Measurements from ENCODE around the gene SMPD4. TPM values are rescaled to one million over a fixed set of nuclear protein-coding genes. Genes with fewer than 3 reads are reported as not detected.
"Not testable (repeated sequence)": the region's sequence is repeated elsewhere in the genome, so short reads cannot be mapped to it uniquely, and the experiment has no call there.

SMPD4 gene
- total and polyA plus RNA-seq, 2 of the 4 experiments (the other 2 are of a cell fraction): 8.6 to 63.0 TPM

- peak within 1 kb of the TSS; percentile 68 for H2BK120ac ChIP-seq (ENCODE audit: low read depth, low read length)
- BruUV-seq (replicated peaks); H3K18ac ChIP-seq (ENCODE audit: low read depth, low read length); H3K9me3 ChIP-seq (ENCODE audit: control insufficient read depth, insufficient read depth, low read length); H3K27me3 ChIP-seq (ENCODE audit: control insufficient read depth, insufficient read depth, low read length); H3K4me1 ChIP-seq (ENCODE audit: control insufficient read depth, insufficient read depth, low read length); dilution Hi-C loops (cut with HindIII; ENCODE audit: low sequenced_read_pairs, unreplicated experiment); H3K36me3 ChIP-seq (ENCODE audit: control insufficient read depth, insufficient read depth, low read length); CTCF ChIA-PET; H2BK15ac ChIP-seq (ENCODE audit: low read depth, low read length); H3K9me1 ChIP-seq (ENCODE audit: insufficient read depth, low read length); POLR2A ChIA-PET (ENCODE audit: unreplicated experiment); H4K20me1 ChIP-seq (ENCODE audit: insufficient read depth, low read length): not testable (repeated sequence)
- peak within 1 kb of the TSS; percentile 97 for H3K4ac ChIP-seq (ENCODE audit: low read depth, low read length)
- H3K4me2 ChIP-seq (ENCODE audit: low read depth, low read length): peak within 1 kb of the TSS; percentile 88
- H3K14ac ChIP-seq (replicated peaks; ENCODE audit: low read depth, low read length): peak within 1 kb of the TSS; percentile 96
- H3K23ac ChIP-seq (ENCODE audit: low read depth, low read length): peak within 1 kb of the TSS; percentile 98
- peak within 1 kb of the TSS; percentile 77 for H2BK5ac ChIP-seq (ENCODE audit: low read depth, low read length, poor library complexity, severe bottlenecking)
- peak within 1 kb of the TSS; percentile 93 for H4K91ac ChIP-seq (ENCODE audit: insufficient read depth, low read depth, low read length)
- peak within 1 kb of the TSS; percentile 75 for H3K27ac ChIP-seq (ENCODE audit: insufficient read depth, low read length)
- peak within 1 kb of the TSS; percentile 91 for H2AK5ac ChIP-seq (ENCODE audit: low read depth, low read length)
- ATAC-seq (ENCODE audit: low read depth) (peak; percentile 90), DNase-seq (peak; percentile 73)
- peak within 1 kb of the TSS; percentile 100 for H2AFZ ChIP-seq (replicated peaks; ENCODE audit: low read length, poor library complexity)
- H4K5ac ChIP-seq (ENCODE audit: low read depth, low read length): peak within 1 kb of the TSS; percentile 98
- TF ChIP-seq MAZ (IDR thresholded peaks at IDR 0.05; ENCODE audit: borderline replicate concordance, low read depth, low read length) (peak; percentile 91), RAD21 (IDR thresholded peaks at IDR 0.05; ENCODE audit: low read length) (peak; percentile 44), SMC3 (IDR thresholded peaks at IDR 0.05; ENCODE audit: low read depth, low read length) (peak; percentile 34; the same call in 1 of the 2 replicates), CTCF (conservative IDR thresholded peaks at IDR 0.05; ENCODE audit: low read depth, low read length) (peak; percentile 78)
- peaks cover 6 to 30% of the 10 kb centered on the region in 2 experiments for H3K79me1 ChIP-seq (ENCODE audit: low read depth in 1 of 2, low read length in 2 of 2)
- peak within 1 kb of the TSS; percentile 92 for H2AK9ac ChIP-seq (replicated peaks; ENCODE audit: low read depth, low read length, poor library complexity)
- H4K8ac ChIP-seq (ENCODE audit: low read depth in 2 of 2, low read length in 2 of 2): peak within 1 kb of the TSS; percentile 76 to 90
- in situ Hi-C loops (cut with MboI; ENCODE audit: low sequenced_read_pairs): loop anchor here (5.0 kb wide), 1 partner anchor 150 kb away; no protein-coding TSS in a partner anchor
- peak within 1 kb of the TSS; percentile 94 for H3K9ac ChIP-seq (ENCODE audit: low read depth, low read length)
- H3K4me3 ChIP-seq (ENCODE audit: insufficient read depth, low read depth, low read length): peak within 1 kb of the TSS; percentile 99
- H3K56ac ChIP-seq (ENCODE audit: extremely low read depth, insufficient read depth, low read length): peak within 1 kb of the TSS; percentile 96
- intact Hi-C loops (cut with micrococcal nuclease): loop anchor here (1.0 kb wide), 1 partner anchor 150 kb away; no protein-coding TSS in a partner anchor
- H2BK20ac ChIP-seq (ENCODE audit: low read depth, low read length): 0 out of 2 replicates have a peak within 1 kb of the TSS, but pooled peaks have one; percentile 16
- 1% methylated on average over 20 of the region's 86 CpGs; no CpG with 5 or more reads in 1 of the 2 experiments for WGBS, 2 experiments (ENCODE audit: extremely low coverage in 2 of 2, insufficient read length in 1 of 2)
These were observed 679 bp upstream of the SMPD4 start, which contains the start of gene MZT2B for GRCh38 chr2:130181880-130182682. MZT2B (plus strand) TSS chr2:130182262; CDS start chr2:130182283, 21 bp downstream.

Measured in IMR-90 (cell line).